Coronary artery (tissue), 2 donors: Measurements from ENCODE around the gene CATSPERB.
"Not testable (repeated sequence)": the region's sequence is repeated elsewhere in the genome, so short reads cannot be mapped to it uniquely, and the experiment has no call there.

Experiments used
- DNase-seq: peaks from one replicate; pipeline ENCODE4 v3.0.0-alpha.2; 2017; ENCODE audit warnings: low spot score
- H3K27ac ChIP-seq, 2 donors: fragments of 200-600 bp; sonication (generic); one replicate each; pipeline ENCODE4 v1.5.1; 2016 to 2019
- H3K4me3 ChIP-seq: fragments of 200-600 bp; sonication (generic); 2 replicates; pipeline ENCODE4 v1.5.1; 2016; ENCODE audit warnings: mild to moderate bottlenecking, moderate library complexity
- TF ChIP-seq, protein P1 (sequence below): fragments of 200-600 bp; sonication (generic); IDR thresholded peaks from one replicate; pipeline ENCODE4 v1.5.1; 2019; ENCODE audit warnings: antibody characterized with exemption

CATSPERB gene

DNA sequence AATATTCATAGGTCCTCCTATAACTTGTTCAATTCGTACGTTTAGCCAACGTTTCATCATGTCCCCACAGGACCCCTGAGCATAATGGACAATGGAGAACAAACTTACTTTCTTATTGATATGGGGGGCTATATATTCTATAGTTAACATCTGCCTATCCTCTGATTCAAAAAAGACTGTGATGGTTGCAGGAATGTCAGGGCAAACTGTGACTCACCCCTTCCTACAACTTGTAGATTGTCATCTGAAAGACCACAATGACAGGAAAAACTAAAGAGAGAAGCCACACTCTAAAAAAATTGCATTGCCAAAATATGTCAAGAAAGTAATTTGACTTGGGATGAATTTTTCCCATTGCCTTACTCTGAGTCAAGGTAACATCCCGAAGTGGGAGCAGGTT is 50.8 kb downstream of the CATSPERB start:
- Histone ChIP-seq H3K4me3 (no peak overlapping the region), H3K27ac (no peak overlapping the region)
- no peak for DNase-seq
- TF ChIP-seq, protein P1, sequence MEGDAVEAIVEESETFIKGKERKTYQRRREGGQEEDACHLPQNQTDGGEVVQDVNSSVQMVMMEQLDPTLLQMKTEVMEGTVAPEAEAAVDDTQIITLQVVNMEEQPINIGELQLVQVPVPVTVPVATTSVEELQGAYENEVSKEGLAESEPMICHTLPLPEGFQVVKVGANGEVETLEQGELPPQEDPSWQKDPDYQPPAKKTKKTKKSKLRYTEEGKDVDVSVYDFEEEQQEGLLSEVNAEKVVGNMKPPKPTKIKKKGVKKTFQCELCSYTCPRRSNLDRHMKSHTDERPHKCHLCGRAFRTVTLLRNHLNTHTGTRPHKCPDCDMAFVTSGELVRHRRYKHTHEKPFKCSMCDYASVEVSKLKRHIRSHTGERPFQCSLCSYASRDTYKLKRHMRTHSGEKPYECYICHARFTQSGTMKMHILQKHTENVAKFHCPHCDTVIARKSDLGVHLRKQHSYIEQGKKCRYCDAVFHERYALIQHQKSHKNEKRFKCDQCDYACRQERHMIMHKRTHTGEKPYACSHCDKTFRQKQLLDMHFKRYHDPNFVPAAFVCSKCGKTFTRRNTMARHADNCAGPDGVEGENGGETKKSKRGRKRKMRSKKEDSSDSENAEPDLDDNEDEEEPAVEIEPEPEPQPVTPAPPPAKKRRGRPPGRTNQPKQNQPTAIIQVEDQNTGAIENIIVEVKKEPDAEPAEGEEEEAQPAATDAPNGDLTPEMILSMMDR: no peak

DNA sequence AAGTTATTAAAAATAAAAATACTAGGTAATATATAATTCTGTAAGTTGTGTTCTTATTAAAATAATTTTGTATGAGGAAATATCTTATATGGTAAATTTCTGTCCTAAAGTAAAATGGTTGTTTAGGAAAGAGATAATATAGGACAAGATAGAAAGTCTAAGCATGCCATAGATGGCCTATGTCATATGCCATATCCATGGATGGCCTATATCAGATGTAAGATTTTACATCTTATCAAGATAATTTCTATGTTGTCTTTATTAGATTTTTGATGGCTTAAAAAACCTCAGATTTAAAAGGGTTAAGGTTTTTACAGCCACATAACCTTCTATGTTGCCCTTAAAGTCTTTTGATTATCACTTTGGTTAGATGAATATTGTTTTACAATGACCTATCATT is 52.6 kb downstream of the CATSPERB start:
- TF ChIP-seq, protein P1: no peak
- Histone ChIP-seq H3K27ac (no peak overlapping the region), H3K4me3 (no peak overlapping the region)
- no peak for DNase-seq

DNA sequence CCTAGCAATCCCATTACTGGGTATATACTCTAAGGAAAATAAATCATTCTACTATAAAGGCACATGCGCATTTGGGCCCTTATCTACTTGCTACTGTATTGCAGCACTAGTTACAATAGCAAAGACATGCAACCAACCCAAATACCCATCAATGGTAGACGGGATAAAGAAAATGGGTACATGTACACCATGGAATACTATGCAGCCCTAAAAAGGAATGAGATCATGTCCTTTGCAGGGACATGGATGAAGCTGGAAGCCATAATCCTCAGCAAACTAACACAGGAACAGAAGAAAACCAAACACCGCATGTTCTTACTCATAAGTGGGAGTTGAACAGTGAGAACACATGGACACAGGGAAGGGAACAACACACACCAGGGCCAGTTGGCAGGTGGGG is 54.2 kb downstream of the CATSPERB start:
- not testable (repeated sequence) for DNase-seq, H3K4me3 ChIP-seq, H3K27ac ChIP-seq

DNA sequence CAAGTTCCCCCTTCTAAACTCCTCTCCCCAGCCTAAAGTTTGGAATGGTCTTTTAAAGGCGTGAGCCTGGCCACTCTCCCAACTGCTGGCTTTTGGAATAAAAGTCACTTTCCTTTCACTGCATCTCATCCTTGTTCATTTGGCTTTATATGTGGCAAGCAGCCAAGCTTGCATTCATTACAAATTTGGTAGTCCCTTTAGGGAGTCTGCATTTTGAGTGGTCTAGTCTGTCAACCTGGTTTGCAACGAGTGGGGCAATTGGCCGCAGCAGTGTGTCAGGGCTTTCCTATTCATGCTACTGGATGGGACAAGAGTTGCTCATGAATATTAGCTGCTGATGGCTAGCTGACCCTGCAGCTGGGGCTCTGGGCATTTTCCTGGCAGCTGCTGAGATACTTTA is 57.0 kb downstream of the CATSPERB start:
- DNase-seq: no peak
- Histone ChIP-seq H3K4me3 (no peak overlapping the region), H3K27ac (no peak overlapping the region)
- TF ChIP-seq, protein P1: no peak

DNA sequence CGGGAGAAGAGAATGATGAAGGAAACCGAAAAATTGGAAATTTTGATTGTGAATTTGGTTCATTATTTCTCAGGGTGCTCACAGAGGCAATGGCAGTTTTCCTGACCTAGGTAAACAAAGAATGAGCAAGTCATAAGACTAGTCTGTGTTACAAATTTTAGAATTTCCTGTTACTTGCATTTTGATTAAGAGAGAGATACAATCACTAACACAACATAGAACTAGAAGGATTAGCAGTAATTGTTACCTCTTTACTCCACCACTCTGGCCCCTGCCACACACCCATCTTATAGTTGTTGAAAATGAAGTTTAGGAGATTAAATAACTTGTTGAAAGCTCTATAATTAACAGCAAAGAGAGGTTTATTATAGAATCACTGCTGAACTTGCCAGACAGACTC is 62.0 kb downstream of the CATSPERB start:
- no peak for DNase-seq
- Histone ChIP-seq H3K27ac (no peak overlapping the region), H3K4me3 (no peak overlapping the region)
- TF ChIP-seq, protein P1: no peak

DNA sequence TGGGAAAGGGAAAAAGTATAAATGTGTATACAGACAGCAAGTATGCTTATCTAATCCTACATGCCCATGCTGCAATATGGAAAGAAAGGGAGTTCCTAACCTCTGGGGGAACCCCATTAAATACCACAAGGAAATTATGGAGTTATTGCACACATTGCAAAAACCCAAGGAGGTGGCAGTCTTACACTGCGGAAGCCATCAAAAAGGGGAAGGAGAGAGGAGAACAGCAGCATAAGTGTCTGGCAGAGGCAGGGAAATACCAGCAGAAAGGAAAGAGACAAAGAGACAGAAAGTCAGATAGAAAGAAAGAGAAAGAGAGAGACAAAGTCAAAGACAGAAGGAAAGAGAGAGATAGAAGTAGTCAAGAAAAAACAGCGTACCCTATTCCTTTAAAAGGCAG is 64.8 kb downstream of the CATSPERB start:
- not testable (repeated sequence) for DNase-seq, H3K27ac ChIP-seq, H3K4me3 ChIP-seq

DNA sequence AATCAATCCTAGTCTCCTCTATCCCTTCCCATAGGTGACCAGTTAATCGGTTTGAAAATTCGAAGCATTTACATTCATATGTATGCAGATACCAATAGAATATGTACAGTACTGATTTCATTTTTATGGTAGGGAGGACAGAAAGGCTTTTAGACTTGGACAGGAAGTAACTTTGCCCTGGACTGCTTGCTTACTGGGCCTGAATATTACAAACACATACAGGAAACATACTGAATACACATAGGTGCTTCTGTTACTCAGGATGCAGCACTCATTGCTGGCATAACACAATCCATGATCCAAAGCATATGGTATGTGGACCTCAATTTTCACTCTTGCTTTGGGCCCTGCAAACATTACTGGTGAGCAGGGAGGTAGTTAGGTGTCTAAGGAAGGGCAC is 71.1 kb downstream of the CATSPERB start:
- TF ChIP-seq, protein P1: no peak
- no peak for DNase-seq
- Histone ChIP-seq H3K27ac (no peak overlapping the region), H3K4me3 (no peak overlapping the region)

DNA sequence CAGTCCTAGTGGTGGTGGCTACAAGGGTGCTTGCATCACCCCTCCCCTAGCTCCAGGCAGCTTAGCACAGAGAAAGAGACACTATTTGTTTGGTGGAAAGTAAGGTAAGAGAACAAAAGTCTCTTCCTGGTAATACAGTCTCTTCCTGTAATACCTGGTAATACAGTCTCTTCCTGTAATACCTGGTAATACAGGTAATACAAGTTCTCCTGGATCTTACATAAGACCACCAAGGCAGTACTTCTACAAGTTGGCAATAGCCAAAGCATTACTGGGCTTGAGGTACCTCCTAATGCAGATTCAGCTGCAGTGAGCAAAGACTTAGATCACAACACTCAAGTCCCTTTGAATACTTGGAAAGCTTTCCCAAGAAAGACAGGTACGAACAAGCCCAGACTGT is 77.0 kb downstream of the CATSPERB start:
- no peak for DNase-seq
- no peak overlapping the region for H3K27ac ChIP-seq
- H3K4me3 ChIP-seq: no peak overlapping the region
- TF ChIP-seq, protein P1: no peak
